Measurements from ENCODE around the gene SAT1. TPM values are rescaled to one million over a fixed set of nuclear protein-coding genes. Genes with fewer than 3 reads are reported as not detected.
"Not testable (repeated sequence)": the region's sequence is repeated elsewhere in the genome, so short reads cannot be mapped to it uniquely, and the experiment has no call there.

The SAT1 gene
- total RNA-seq = 205 TPM

DNA sequence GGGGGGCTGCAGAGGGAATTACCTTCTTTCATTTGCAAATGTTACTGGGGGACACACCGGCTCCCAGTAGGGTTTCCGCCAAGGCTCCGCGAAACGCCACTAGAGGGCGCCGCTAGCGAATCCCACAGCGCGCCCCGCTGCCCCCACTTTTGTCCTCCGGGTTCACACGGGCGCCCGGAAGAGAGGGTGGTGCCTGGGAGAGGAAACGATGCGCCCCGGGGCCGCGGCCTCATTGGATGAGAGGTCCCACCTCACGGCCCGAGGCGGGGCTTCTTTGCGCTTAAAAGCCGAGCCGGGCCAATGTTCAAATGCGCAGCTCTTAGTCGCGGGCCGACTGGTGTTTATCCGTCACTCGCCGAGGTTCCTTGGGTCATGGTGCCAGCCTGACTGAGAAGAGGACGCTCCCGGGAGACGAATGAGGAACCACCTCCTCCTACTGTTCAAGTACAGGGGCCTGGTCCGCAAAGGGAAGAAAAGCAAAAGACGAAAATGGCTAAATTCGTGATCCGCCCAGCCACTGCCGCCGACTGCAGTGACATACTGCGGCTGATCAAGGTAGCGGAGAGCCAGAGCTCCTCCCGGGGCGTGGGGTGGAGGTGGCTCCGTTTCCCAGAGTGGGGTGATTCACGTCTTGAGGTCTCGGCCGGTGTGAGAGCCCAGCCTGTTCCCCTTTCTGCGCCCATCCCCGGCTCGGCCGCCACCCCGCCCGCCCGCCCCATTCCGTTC, at the start of gene SAT1:
Gene SAT1, plus strand, starts transcription at position 311 of the 726 bp plus-strand sequence. Its CDS starts 179 bp downstream, at position 490.
- DNase-seq (ENCODE audit: low spot score) = peak; percentile 96

GRCh38 chrX:23736030-23736429, 46.9 kb upstream of the SAT1 start:
- no peak for DNase-seq (ENCODE audit: low spot score)

DNA sequence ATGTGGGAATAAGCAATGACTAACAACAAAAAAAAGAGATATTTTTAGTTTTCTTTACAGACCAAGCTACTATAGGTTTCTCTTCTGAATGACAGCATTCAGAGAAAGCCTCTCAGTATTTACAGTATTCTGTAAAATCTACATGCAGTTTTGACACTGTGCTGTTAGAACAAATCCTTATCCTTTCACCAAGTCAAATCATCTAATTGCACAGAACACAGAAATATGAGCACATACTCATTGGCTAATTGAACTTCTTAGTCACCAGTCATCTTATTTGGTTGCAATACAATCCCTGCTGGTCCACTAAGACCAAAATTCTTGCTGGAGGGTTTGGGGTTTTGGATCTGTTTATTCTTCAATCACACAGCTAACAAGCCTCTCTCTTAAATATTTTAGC, 45.6 kb upstream of the SAT1 start:
- no peak for DNase-seq (ENCODE audit: low spot score)

DNA sequence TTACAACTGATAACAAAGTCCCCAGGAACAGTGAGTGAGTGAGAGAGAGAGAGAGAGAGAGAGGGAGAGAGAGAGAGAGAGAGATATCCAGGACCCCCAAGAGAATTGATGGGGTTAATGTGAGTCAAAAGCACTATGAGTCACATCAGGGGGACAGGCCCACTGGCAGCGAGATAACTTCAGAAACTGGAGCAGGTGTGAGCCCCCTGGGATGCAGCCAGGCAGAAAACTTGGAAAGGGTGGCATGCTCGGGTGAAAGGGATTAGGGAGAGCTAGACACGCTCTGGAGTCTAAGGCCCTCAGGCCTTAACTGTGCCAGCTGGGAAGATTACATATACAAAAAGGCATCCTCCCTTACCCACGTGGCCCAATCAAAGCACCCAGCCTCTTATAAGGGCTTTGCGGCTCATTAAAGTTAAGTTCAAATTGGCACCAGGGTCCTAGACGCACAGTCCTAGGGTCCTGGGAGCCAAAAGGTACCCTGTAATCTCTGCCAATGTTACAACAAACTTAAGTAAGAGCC, 40.7 kb upstream of the SAT1 start:
- peak; percentile 45 for DNase-seq (ENCODE audit: low spot score)

DNA sequence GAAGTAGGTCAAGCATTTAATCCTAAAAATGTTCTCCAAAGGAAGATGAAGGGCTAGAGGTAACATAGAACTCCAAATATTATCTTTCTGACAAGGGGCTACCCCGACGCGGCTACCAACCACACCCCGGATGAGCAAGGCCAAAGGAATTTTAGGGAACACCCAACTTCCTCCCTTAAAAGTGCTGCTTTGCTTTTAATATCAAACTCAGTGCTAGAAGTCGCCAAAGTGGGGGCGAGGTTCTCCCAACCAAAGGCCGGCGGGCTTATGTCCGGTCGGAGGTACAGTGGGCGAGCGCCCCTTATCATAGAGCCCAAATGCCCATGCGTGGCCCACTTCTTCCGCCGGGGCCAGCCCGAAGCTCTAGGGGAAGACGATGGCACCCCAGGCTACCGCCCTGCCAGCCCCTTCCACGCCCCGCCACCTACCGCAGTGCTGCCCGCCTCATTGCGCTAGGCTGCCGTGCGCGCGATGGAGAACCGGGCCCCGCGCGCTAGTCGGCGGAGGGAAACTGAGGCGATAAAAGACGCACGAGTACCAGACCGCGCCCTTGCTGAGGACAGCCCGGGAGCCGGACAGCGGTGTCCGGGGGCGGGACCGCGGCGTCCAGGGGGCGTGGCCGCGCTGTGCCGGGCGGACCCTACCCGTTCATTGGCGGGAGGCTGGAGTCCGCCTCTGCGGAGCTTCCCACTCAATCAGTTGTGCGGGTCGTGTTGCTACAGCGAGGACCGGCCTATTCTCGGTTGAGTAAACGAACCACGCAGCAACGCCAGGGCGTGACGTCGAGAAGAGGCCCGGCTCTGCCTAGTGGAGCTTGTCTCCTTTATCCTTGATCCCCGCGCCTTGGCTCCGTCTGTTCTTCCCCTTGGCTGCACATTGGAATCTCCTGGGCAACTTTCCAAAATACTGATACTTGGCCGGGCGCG, 40.0 kb upstream of the SAT1 start, which contains the start of gene ACOT9:
Gene ACOT9, minus strand, starts transcription at position 580 of the 926 bp plus-strand sequence. Its CDS starts 132 bp downstream, at position 448.
- DNase-seq (ENCODE audit: low spot score) = peak; percentile 89

- not testable (repeated sequence) for DNase-seq (ENCODE audit: low spot score)
These were observed 39.4 kb upstream of the SAT1 start for GRCh38 chrX:23743623-23743971.

DNA sequence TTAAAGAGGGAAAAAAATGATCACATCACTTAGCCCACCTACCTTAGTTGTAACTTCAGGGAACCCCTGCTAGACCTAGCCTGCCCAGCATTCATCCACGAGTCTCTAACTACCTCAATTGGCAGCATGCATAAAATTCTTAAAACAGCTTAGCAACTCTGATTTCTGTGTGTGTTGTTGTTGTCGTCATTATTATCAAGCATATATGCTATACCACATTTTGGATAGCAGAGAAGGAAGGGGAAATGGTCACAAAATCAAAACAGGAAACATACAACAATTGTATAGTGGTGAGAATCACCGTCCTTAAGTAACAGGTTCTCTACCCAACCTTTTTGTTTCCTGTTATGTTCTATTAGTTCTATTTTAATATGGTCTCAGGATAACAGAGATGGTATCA, 37.2 kb upstream of the SAT1 start:
- DNase-seq (ENCODE audit: low spot score) = no peak

DNA sequence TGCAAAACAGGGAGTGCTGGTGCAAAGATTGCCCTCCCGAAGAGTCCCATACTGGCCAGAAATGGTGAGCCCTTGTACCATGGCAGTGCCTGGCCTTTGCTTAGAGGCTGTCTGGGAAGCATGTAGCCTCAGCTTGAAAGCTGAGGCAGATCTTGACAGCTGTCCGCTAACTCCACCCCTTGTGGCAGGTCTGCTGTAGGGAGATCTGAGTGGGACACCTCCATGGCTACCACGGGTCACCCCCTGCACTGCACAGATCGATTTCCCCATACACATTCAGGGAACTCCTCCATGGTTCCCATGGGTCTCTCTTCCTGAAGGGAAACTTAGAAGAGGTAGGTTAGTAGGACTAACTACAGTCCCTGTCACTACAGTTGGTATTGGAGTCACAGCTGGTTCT, 33.8 kb upstream of the SAT1 start:
- no peak for DNase-seq (ENCODE audit: low spot score)

DNA sequence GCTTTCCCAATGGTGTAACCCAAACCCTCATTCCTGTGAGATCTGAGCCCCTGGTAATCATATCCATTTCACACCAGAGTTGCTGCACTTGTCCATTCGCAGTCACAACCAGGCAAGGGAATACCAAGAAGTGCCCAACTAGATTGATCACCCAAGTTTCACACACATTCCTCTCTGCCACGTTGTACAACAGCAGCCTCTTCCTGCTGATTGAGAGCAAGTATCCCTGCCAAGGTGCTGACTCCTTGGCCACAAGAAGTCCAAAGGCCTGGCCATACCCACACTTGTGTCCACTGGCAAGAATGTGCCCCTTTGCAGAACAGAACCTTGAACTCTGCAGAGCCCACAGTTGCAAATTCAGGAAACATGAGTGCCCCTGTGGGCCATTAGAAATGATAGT, 33.4 kb upstream of the SAT1 start:
- no peak for DNase-seq (ENCODE audit: low spot score)

- no peak for DNase-seq (ENCODE audit: low spot score)
These were observed 30.1 kb upstream of the SAT1 start for GRCh38 chrX:23752740-23753415.

- DNase-seq (ENCODE audit: low spot score) = no peak
These were observed 28.3 kb upstream of the SAT1 start for GRCh38 chrX:23754664-23755063.

- no peak for DNase-seq (ENCODE audit: low spot score)
These were observed 26.8 kb upstream of the SAT1 start for GRCh38 chrX:23756165-23756564.

- no peak for DNase-seq (ENCODE audit: low spot score)
These were observed 23.2 kb upstream of the SAT1 start for GRCh38 chrX:23759821-23760220.

- no peak for DNase-seq (ENCODE audit: low spot score)
These were observed 18.6 kb upstream of the SAT1 start for GRCh38 chrX:23764188-23764984.

DNA sequence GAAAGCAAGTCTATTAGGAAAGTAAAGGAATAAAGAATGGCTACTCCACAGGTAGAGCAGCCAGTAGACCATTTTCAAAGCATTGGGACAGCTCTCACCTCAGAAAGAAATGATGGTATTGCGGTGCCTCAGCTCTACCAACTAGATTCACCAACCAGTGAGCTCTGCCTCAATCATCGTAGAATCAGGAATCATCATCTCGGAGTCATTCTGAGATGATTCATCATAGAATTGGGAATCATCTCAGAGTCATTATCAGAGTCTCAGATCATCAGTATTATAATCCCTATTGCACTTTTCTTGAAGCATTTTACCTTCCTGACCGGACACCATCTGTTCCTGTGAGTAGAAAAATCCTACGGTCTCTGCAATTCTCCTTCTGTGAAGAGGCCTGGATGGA, 17.5 kb upstream of the SAT1 start:
- DNase-seq (ENCODE audit: low spot score) = no peak

GRCh38 chrX:23765868-23766267, 17.1 kb upstream of the SAT1 start:
- no peak for DNase-seq (ENCODE audit: low spot score)

DNA sequence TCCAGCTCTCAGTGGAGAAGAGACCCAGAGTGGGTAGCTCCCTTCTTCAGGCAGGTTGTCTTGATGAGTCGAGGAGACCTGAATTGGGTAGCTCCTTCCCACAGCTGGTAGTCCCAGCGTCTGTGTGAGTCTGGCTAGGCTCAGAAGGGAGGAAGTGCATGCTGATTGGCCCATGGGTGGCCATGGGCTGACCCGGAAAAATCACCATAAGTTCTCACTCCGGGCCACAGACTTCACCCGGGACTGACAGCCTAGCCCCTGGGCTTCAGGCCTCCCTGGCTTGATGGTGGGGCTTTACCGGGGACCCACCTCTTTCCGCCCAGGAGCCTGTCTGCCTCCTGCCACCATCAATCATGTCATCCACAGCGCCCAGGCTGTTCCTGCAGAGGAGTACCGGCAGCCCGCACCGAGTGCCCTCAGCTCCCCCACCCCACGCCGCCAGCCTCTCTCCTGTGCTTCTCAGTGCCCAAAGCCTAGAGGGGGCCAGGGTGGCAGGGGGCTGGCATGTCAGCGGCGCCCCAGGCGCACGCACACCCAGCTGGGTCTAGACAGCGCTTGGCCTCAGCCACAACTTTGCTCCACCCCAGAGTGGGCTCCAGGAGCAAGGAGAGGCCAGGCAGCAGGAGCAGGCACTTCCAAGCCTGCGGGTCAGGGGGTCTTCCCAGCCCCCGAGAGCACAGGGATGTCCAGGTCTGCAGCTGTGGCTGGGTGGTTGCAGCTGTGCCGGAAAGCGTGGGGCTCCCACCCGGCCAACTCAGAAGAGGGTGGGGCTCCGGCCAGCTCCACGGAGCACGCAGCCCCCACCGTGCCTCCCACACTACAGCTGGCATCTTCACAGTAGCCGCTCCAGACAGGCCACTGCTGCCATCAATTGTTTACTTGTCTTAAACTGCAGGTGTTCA, 16.1 kb upstream of the SAT1 start:
- DNase-seq (ENCODE audit: low spot score) = no peak

- DNase-seq (ENCODE audit: low spot score) = no peak
These were observed 12.8 kb upstream of the SAT1 start for GRCh38 chrX:23770142-23770541.

DNA sequence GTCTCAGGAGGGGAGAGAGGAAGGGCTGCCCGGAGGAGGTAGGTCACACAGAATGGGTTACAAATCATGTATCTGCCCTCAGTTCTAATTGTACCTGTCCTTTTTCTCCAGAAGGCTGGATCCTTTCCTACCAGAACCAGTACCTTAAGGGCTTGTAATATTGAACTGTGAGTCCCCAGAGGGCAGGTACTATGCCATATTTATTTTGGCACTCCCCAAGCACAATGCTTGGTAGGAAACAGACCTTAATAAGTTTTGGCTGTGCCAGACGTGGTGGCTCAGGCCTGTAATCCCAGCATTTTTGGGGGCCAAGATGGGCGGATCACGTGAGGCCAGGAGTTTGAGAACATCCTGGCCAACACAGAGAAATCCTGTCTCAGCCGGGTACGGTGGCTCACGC, 11.9 kb upstream of the SAT1 start:
- not testable (repeated sequence) for DNase-seq (ENCODE audit: low spot score)

- no peak for DNase-seq (ENCODE audit: low spot score)
These were observed 9.3 kb upstream of the SAT1 start for GRCh38 chrX:23773601-23774175.

All from ureter (tissue), 1 donor.